Measurements from ENCODE around the gene ARHGAP15.

DNA sequence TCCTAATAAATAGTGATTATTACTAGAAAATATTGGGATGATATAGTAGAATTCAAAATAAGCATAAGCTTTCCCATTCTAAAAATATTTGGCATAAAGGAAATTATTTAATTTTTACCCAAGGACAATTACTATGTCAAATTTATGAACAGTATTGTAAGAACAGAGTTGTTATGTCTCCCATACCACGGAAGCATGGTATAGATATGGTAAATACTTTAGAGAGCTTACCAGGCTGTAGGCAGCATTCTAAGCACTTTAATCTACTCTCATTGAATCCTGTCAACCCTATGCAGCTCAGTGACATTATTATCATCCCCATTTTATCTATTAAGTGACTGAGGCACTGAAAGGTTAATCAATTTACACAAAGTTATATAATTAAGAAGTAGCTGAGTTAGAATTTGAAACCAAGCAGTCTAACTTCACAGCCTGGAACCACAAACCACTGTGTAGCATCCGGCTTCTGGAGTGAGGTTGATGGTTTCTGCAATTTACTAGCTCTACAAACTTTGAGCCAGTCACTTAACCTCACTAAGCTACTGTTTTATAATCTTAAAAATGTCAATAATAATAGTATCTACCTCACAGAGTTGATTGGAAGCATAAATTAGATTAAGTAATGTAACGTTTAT, 323.7 kb downstream of the ARHGAP15 start:
- no peak for TF ChIP-seq REST (IDR thresholded peaks at IDR 0.05; ENCODE audit: insufficient read depth in 1 of 2, low read depth in 2 of 2, low read length in 1 of 2)
- TF ChIP-seq, protein P1, sequence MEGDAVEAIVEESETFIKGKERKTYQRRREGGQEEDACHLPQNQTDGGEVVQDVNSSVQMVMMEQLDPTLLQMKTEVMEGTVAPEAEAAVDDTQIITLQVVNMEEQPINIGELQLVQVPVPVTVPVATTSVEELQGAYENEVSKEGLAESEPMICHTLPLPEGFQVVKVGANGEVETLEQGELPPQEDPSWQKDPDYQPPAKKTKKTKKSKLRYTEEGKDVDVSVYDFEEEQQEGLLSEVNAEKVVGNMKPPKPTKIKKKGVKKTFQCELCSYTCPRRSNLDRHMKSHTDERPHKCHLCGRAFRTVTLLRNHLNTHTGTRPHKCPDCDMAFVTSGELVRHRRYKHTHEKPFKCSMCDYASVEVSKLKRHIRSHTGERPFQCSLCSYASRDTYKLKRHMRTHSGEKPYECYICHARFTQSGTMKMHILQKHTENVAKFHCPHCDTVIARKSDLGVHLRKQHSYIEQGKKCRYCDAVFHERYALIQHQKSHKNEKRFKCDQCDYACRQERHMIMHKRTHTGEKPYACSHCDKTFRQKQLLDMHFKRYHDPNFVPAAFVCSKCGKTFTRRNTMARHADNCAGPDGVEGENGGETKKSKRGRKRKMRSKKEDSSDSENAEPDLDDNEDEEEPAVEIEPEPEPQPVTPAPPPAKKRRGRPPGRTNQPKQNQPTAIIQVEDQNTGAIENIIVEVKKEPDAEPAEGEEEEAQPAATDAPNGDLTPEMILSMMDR (IDR thresholded peaks at IDR 0.05) = no peak
